Large intestine (tissue), 3 donors: ENCODE data around the gene DENND5B. TPM values are rescaled to one million over a fixed set of nuclear protein-coding genes. Genes with fewer than 3 reads are reported as not detected.

Experiments used
- DNase-seq, 2 donors: peaks; one replicate each; pipeline versions ENCODE4 v3.0.0 to v3.0.0-alpha.2; 2013
- H3K27ac ChIP-seq: one replicate; pipeline ENCODE4 v1.5.1; 2013; ENCODE audit warnings: low read length
- H3K27me3 ChIP-seq: 2 replicates; pipeline ENCODE4 v1.6.1; 2013; ENCODE audit warnings: low read length; ENCODE audit not compliant: control insufficient read depth, insufficient read depth
- H3K36me3 ChIP-seq: 2 replicates; pipeline ENCODE4 v1.6.1; 2013; ENCODE audit warnings: low read length; ENCODE audit not compliant: control insufficient read depth, insufficient read depth
- H3K4me1 ChIP-seq: one replicate; pipeline ENCODE4 v1.6.1; 2013; ENCODE audit warnings: low read length; ENCODE audit not compliant: control insufficient read depth, insufficient read depth
- H3K4me3 ChIP-seq: one replicate; pipeline ENCODE4 v1.5.1; 2013; ENCODE audit warnings: low read length
- H3K9me3 ChIP-seq: one replicate; pipeline ENCODE4 v1.6.1; 2013; ENCODE audit warnings: mild to moderate bottlenecking, low read depth, low read length, moderate library complexity; ENCODE audit not compliant: control insufficient read depth
- WGBS: methylation state at CpG from one replicate; pipeline ENCODE4 v1.1.5; 2013; ENCODE audit warnings: low lambda C conversion rate; ENCODE audit not compliant: insufficient coverage; 5-methylcytosine and 5-hydroxymethylcytosine counted together
- polyA plus RNA-seq: library from polyadenylated mRNA; unstranded; fragments of 120-200 nt; gene quantifications from one replicate; pipeline ENCODE4 v1.2.1, GENCODE V29; 2013

The DENND5B gene
- polyA plus RNA-seq, 1 donor = 32.3 TPM

- no peaks in the 10 kb centered on the region for H3K36me3 ChIP-seq
- peak; percentile 35 to 73 for DNase-seq
- no peaks in the 10 kb centered on the region for H3K27me3 ChIP-seq
- H3K27ac ChIP-seq = peak overlapping the region; percentile 73
- H3K9me3 ChIP-seq = no peaks in the 10 kb centered on the region
- no CpG with 5 or more reads among the region's 16 CpGs for WGBS
- H3K4me3 ChIP-seq = peak overlapping the region; percentile 49
- peaks cover 6% of the 10 kb centered on the region for H3K4me1 ChIP-seq
Measured at GRCh38 chr12:31591380-31591901, 505 bp upstream of the DENND5B start.

GRCh38 chr12:31589904-31590641 lies 863 bp downstream of the DENND5B start:
- WGBS = no CpG with 5 or more reads among the region's 85 CpGs
- Histone ChIP-seq H3K27me3 (no peaks in the 10 kb centered on the region), H3K36me3 (no peaks in the 10 kb centered on the region), H3K27ac (peak overlapping the region; percentile 96), H3K4me1 (peaks cover 6% of the 10 kb centered on the region), H3K9me3 (no peaks in the 10 kb centered on the region), H3K4me3 (peak overlapping the region; percentile 76)
- DNase-seq = peak; percentile 74 to 92

GRCh38 chr12:31589598-31589903 lies 1.4 kb downstream of the DENND5B start:
- Histone ChIP-seq H3K36me3 (no peaks in the 10 kb centered on the region), H3K4me1 (peaks cover 6% of the 10 kb centered on the region), H3K9me3 (no peaks in the 10 kb centered on the region), H3K4me3 (peak overlapping the region; percentile 76), H3K27ac (peak overlapping the region; percentile 96), H3K27me3 (no peaks in the 10 kb centered on the region)
- 0% methylated on average over 1 of the region's 15 CpGs for WGBS
- DNase-seq = no peak

GRCh38 chr12:31588976-31589375 lies 2.0 kb downstream of the DENND5B start:
- peak in 1 of 2 donors; percentile 17 for DNase-seq
- Histone ChIP-seq H3K27ac (peak overlapping the region; percentile 96), H3K4me3 (peak overlapping the region; percentile 76), H3K4me1 (peaks cover 6% of the 10 kb centered on the region), H3K9me3 (no peaks in the 10 kb centered on the region), H3K27me3 (no peaks in the 10 kb centered on the region), H3K36me3 (no peaks in the 10 kb centered on the region)
- WGBS = 60% methylated on average over 1 of the region's 3 CpGs

- no peaks in the 10 kb centered on the region for H3K36me3 ChIP-seq
- no peak overlapping the region for H3K4me3 ChIP-seq
- H3K27me3 ChIP-seq = no peaks in the 10 kb centered on the region
- no peak overlapping the region for H3K27ac ChIP-seq
- DNase-seq = no peak
- no peaks in the 10 kb centered on the region for H3K4me1 ChIP-seq
- WGBS = no CpG with 5 or more reads among the region's 4 CpGs
- H3K9me3 ChIP-seq = no peaks in the 10 kb centered on the region
Measured at GRCh38 chr12:31586728-31587127, 4.2 kb downstream of the DENND5B start.

GRCh38 chr12:31585895-31586294 lies 5.0 kb downstream of the DENND5B start:
- Histone ChIP-seq H3K36me3 (no peaks in the 10 kb centered on the region), H3K4me3 (no peak overlapping the region), H3K4me1 (no peaks in the 10 kb centered on the region), H3K27me3 (no peaks in the 10 kb centered on the region), H3K9me3 (no peaks in the 10 kb centered on the region), H3K27ac (no peak overlapping the region)
- WGBS = 33% methylated on average over 1 of the region's 2 CpGs
- DNase-seq = no peak

GRCh38 chr12:31585271-31585670 lies 5.7 kb downstream of the DENND5B start:
- H3K4me1 ChIP-seq = no peaks in the 10 kb centered on the region
- no CpG with 5 or more reads among the region's 3 CpGs for WGBS
- no peak overlapping the region for H3K4me3 ChIP-seq
- no peaks in the 10 kb centered on the region for H3K9me3 ChIP-seq
- H3K27me3 ChIP-seq = no peaks in the 10 kb centered on the region
- H3K36me3 ChIP-seq = no peaks in the 10 kb centered on the region
- H3K27ac ChIP-seq = no peak overlapping the region
- no peak for DNase-seq

GRCh38 chr12:31584782-31585181 lies 6.2 kb downstream of the DENND5B start:
- DNase-seq = no peak
- H3K4me1 ChIP-seq = no peaks in the 10 kb centered on the region
- no peaks in the 10 kb centered on the region for H3K27me3 ChIP-seq
- no CpG with 5 or more reads among the region's 6 CpGs for WGBS
- no peak overlapping the region for H3K27ac ChIP-seq
- no peaks in the 10 kb centered on the region for H3K36me3 ChIP-seq
- H3K4me3 ChIP-seq = no peak overlapping the region
- H3K9me3 ChIP-seq = no peaks in the 10 kb centered on the region

GRCh38 chr12:31583878-31584277 lies 7.1 kb downstream of the DENND5B start:
- no CpG with 5 or more reads among the region's 2 CpGs for WGBS

GRCh38 chr12:31582155-31582554 lies 8.8 kb downstream of the DENND5B start:
- no peaks in the 10 kb centered on the region for H3K4me1 ChIP-seq
- no peaks in the 10 kb centered on the region for H3K27me3 ChIP-seq
- WGBS = 90% methylated on average over 1 of the region's 3 CpGs
- no peaks in the 10 kb centered on the region for H3K36me3 ChIP-seq
- no peak overlapping the region for H3K4me3 ChIP-seq
- no peaks in the 10 kb centered on the region for H3K9me3 ChIP-seq
- no peak overlapping the region for H3K27ac ChIP-seq
- no peak for DNase-seq

More at GRCh38 chr12:31583878-31584277, 7.1 kb downstream of the DENND5B start:
- Histone ChIP-seq H3K27ac (no peak overlapping the region), H3K4me1 (no peaks in the 10 kb centered on the region), H3K27me3 (no peaks in the 10 kb centered on the region), H3K36me3 (no peaks in the 10 kb centered on the region), H3K9me3 (no peaks in the 10 kb centered on the region), H3K4me3 (no peak overlapping the region)
- no peak for DNase-seq

GRCh38 chr12:31578632-31579031 lies 12.3 kb downstream of the DENND5B start:
- Histone ChIP-seq H3K27ac (no peak overlapping the region), H3K4me1 (no peaks in the 10 kb centered on the region), H3K27me3 (no peaks in the 10 kb centered on the region), H3K36me3 (no peaks in the 10 kb centered on the region), H3K4me3 (no peak overlapping the region), H3K9me3 (no peaks in the 10 kb centered on the region)
- no CpG with 5 or more reads among the region's 2 CpGs for WGBS
- no peak for DNase-seq
